ENCODE data around the gene APCDD1L. TPM values are rescaled to one million over a fixed set of nuclear protein-coding genes. Genes with fewer than 3 reads are reported as not detected.
"Not testable (repeated sequence)": the region's sequence is repeated elsewhere in the genome, so short reads cannot be mapped to it uniquely, and the experiment has no call there.

Gene APCDD1L
- total RNA-seq, 2 experiments from 2014 or later = not detected

DNA sequence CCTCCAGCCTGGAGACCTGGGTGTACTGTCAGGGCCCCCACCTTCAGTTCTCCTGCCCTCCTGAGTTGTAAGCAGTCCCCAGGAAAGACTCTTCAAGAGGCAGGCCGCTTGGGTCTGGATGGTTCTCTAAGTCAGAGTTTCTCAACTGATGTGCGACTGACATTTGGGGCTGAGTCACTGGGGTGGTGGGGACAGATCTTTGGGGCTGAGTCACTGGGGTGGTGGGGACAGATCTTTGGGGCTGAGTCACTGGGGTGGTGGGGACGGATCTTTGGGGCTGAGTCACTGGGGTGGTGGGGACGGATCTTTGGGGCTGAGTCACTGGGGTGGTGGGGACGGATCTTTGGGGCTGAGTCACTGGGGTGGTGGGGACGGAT is 26.8 kb upstream of the APCDD1L start:
- ATAC-seq; H3K27me3 Mint-ChIP-seq (ENCODE audit: low read depth); H3K27ac Mint-ChIP-seq; H3K4me3 Mint-ChIP-seq; DNase-seq; POLR2A ChIA-PET; CTCF ChIA-PET; H3K9me3 Mint-ChIP-seq (ENCODE audit: insufficient read depth); H3K4me1 Mint-ChIP-seq (ENCODE audit: low read depth); H3K36me3 Mint-ChIP-seq (ENCODE audit: low read depth): not testable (repeated sequence)

DNA sequence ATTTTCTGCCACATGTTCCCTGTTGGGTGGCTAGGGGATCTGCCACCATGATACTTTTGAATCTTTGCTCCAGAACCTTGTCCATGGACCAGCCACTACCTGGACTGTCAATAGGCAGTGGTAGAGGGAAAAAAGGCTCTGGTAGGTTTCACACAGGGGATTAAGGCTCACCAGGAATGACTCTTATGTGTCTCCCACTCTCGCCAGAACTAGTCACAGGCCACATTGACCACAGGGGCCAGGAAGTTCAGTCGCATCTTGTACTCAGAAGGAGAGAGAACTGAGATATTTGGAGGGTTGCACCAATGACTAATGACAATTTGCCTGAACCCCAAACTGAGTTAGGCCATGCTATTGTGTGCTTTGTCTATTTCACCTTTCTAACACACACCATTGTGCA is 23.6 kb upstream of the APCDD1L start:
- no peak overlapping the region for H3K27ac Mint-ChIP-seq

GRCh38 chr20:58537831-58538230 is 22.6 kb upstream of the APCDD1L start:
- POLR2A ChIA-PET = no interaction called here
- Mint-ChIP-seq H3K4me1 (ENCODE audit: low read depth) (no peaks in the 10 kb centered on the region), H3K27me3 (ENCODE audit: low read depth) (peaks cover 4% of the 10 kb centered on the region), H3K27ac (no peak overlapping the region), H3K9me3 (ENCODE audit: insufficient read depth) (peaks cover 7% of the 10 kb centered on the region), H3K36me3 (ENCODE audit: low read depth) (no peaks in the 10 kb centered on the region), H3K4me3 (no peak overlapping the region)
- no peak for DNase-seq
- CTCF ChIA-PET = no interaction called here
- no peak for ATAC-seq

More for the DNA sequence above, 23.6 kb upstream of the APCDD1L start:
- H3K4me1 Mint-ChIP-seq (ENCODE audit: low read depth) = no peaks in the 10 kb centered on the region
- POLR2A ChIA-PET = no interaction called here
- CTCF ChIA-PET = no interaction called here
- peaks cover 7% of the 10 kb centered on the region for H3K9me3 Mint-ChIP-seq (ENCODE audit: insufficient read depth)
- peaks cover 4% of the 10 kb centered on the region for H3K27me3 Mint-ChIP-seq (ENCODE audit: low read depth)
- no peak for ATAC-seq
- no peaks in the 10 kb centered on the region for H3K36me3 Mint-ChIP-seq (ENCODE audit: low read depth)
- DNase-seq = no peak
- H3K4me3 Mint-ChIP-seq = no peak overlapping the region

DNA sequence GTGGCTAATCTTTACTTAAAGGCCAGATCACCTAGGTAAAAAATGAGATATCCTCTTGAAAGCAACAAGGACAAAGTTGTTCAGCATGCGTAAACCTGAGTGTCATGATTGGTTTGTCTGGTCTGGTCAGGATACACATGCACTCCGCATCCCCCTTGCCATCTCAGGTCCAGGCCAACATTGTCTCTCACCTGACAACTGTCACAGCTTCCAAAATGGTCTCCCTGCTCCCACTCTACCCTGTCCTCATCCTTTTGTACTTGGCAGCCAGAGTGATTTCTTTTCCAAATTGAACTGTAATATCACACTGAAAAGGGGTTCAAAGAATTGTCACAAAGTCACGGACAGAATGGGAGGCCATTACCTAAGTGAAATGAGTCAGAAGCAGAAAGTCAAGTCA is 21.1 kb upstream of the APCDD1L start:
- ATAC-seq (no peak), DNase-seq (no peak)
- Mint-ChIP-seq H3K36me3 (ENCODE audit: low read depth) (peaks cover 2% of the 10 kb centered on the region), H3K27ac (no peak overlapping the region), H3K4me1 (ENCODE audit: low read depth) (no peaks in the 10 kb centered on the region), H3K9me3 (ENCODE audit: insufficient read depth) (peaks cover 16% of the 10 kb centered on the region), H3K4me3 (no peak overlapping the region), H3K27me3 (ENCODE audit: low read depth) (peaks cover 4% of the 10 kb centered on the region)
- CTCF ChIA-PET = no interaction called here
- POLR2A ChIA-PET = no interaction called here

GRCh38 chr20:58531657-58532056 is 16.5 kb upstream of the APCDD1L start:
- peaks cover 28% of the 10 kb centered on the region for H3K9me3 Mint-ChIP-seq (ENCODE audit: insufficient read depth)
- no peak for ATAC-seq
- H3K4me1 Mint-ChIP-seq (ENCODE audit: low read depth) = no peaks in the 10 kb centered on the region
- H3K4me3 Mint-ChIP-seq = no peak overlapping the region
- H3K36me3 Mint-ChIP-seq (ENCODE audit: low read depth) = peaks cover 2% of the 10 kb centered on the region
- no peak for DNase-seq
- H3K27me3 Mint-ChIP-seq (ENCODE audit: low read depth) = no peaks in the 10 kb centered on the region
- H3K27ac Mint-ChIP-seq = no peak overlapping the region
- CTCF ChIA-PET = interaction anchor here (0.9 to 1.2 kb wide), 3 partner anchors 9 to 322 kb away, joined by 3 to 6 read pairs (median 4); no protein-coding TSS in a partner anchor
- POLR2A ChIA-PET = interaction anchor here (0.7 kb wide), 1 partner anchor 11 kb away, joined by 3 read pairs; no protein-coding TSS in a partner anchor

- H3K27me3 Mint-ChIP-seq (ENCODE audit: low read depth) = no peaks in the 10 kb centered on the region
- H3K4me3 Mint-ChIP-seq = no peak overlapping the region
- POLR2A ChIA-PET = interaction anchor here (0.7 kb wide), 1 partner anchor 10 kb away, joined by 3 read pairs; no protein-coding TSS in a partner anchor
- H3K27ac Mint-ChIP-seq = no peak overlapping the region
- ATAC-seq (no peak), DNase-seq (no peak)
- H3K4me1 Mint-ChIP-seq (ENCODE audit: low read depth) = no peaks in the 10 kb centered on the region
- CTCF ChIA-PET = interaction anchor here (0.9 to 1.2 kb wide), 2 partner anchors 9 to 50 kb away, joined by 3 to 6 read pairs; no protein-coding TSS in a partner anchor
- H3K9me3 Mint-ChIP-seq (ENCODE audit: insufficient read depth) = peaks cover 32% of the 10 kb centered on the region
- peaks cover 2% of the 10 kb centered on the region for H3K36me3 Mint-ChIP-seq (ENCODE audit: low read depth)
Measured at GRCh38 chr20:58531063-58531462, 15.9 kb upstream of the APCDD1L start.

DNA sequence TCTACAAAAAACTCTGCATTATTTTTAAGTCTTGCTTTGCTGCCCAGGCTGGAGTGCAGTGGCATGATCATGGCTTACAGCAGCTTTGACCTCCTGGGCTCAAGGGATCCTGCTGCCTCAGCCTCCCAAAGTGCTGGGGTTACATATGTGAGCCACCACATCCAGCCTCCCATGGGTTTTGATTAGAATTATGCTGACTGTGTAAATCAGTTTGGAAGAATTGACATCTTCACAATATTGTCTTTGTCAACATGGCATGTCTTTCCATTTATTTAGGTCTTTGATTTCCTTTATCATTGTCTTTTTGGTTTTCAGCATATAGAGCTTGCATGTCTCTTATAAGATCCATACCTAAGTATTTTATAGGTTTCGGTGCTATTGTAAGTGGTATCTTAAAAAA is 13.2 kb upstream of the APCDD1L start:
- no peak overlapping the region for H3K27ac Mint-ChIP-seq
- peaks cover 2% of the 10 kb centered on the region for H3K36me3 Mint-ChIP-seq (ENCODE audit: low read depth)
- POLR2A ChIA-PET = no interaction called here
- no peaks in the 10 kb centered on the region for H3K4me1 Mint-ChIP-seq (ENCODE audit: low read depth)
- DNase-seq (no peak), ATAC-seq (no peak)
- H3K4me3 Mint-ChIP-seq = no peak overlapping the region
- H3K27me3 Mint-ChIP-seq (ENCODE audit: low read depth) = no peaks in the 10 kb centered on the region
- CTCF ChIA-PET = no interaction called here
- peaks cover 34% of the 10 kb centered on the region for H3K9me3 Mint-ChIP-seq (ENCODE audit: insufficient read depth)

GRCh38 chr20:58526411-58526810 is 11.2 kb upstream of the APCDD1L start:
- ATAC-seq (no peak), DNase-seq (no peak)
- H3K4me1 Mint-ChIP-seq (ENCODE audit: low read depth) = no peaks in the 10 kb centered on the region
- H3K4me3 Mint-ChIP-seq = no peak overlapping the region
- CTCF ChIA-PET = no interaction called here
- H3K27ac Mint-ChIP-seq = no peak overlapping the region
- H3K9me3 Mint-ChIP-seq (ENCODE audit: insufficient read depth) = peaks cover 26% of the 10 kb centered on the region
- H3K27me3 Mint-ChIP-seq (ENCODE audit: low read depth) = no peaks in the 10 kb centered on the region
- peaks cover under 1% of the 10 kb centered on the region for H3K36me3 Mint-ChIP-seq (ENCODE audit: low read depth)
- POLR2A ChIA-PET = no interaction called here

DNA sequence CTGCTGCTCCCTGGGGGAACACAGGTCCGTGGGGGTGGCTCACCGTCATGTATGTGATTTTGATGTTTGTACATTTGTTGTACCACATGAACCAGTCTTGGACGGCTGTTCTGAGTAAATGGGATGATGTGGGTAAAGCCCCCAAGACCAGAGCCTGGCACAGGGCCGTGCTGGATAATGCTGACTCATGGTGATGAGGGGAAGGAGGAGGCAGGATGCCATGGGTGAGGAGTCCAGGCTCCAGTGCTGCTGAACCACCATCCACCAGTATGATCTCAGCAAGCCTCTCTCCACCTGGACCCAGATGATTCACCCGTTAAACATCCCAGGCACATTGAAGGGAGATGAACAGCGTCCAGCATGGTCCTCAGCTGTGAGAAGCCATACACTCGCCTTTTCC is 9.6 kb upstream of the APCDD1L start:
- CTCF ChIA-PET = no interaction called here
- no peaks in the 10 kb centered on the region for H3K36me3 Mint-ChIP-seq (ENCODE audit: low read depth)

GRCh38 chr20:58523971-58524315 is 8.7 kb upstream of the APCDD1L start:
- Mint-ChIP-seq H3K4me1 (ENCODE audit: low read depth) (no peaks in the 10 kb centered on the region), H3K36me3 (ENCODE audit: low read depth) (no peaks in the 10 kb centered on the region), H3K27me3 (ENCODE audit: low read depth) (no peaks in the 10 kb centered on the region), H3K9me3 (ENCODE audit: insufficient read depth) (peaks cover 11% of the 10 kb centered on the region), H3K4me3 (no peak overlapping the region), H3K27ac (no peak overlapping the region)
- ATAC-seq = no peak
- DNase-seq = no peak
- ChIA-PET POLR2A (no interaction called here), CTCF (no interaction called here)

More for the DNA sequence above, 9.6 kb upstream of the APCDD1L start:
- H3K27ac Mint-ChIP-seq = no peak overlapping the region
- H3K4me1 Mint-ChIP-seq (ENCODE audit: low read depth) = no peaks in the 10 kb centered on the region
- POLR2A ChIA-PET = no interaction called here
- peaks cover 19% of the 10 kb centered on the region for H3K9me3 Mint-ChIP-seq (ENCODE audit: insufficient read depth)
- no peak for ATAC-seq
- no peak overlapping the region for H3K4me3 Mint-ChIP-seq
- H3K27me3 Mint-ChIP-seq (ENCODE audit: low read depth) = no peaks in the 10 kb centered on the region
- no peak for DNase-seq

DNA sequence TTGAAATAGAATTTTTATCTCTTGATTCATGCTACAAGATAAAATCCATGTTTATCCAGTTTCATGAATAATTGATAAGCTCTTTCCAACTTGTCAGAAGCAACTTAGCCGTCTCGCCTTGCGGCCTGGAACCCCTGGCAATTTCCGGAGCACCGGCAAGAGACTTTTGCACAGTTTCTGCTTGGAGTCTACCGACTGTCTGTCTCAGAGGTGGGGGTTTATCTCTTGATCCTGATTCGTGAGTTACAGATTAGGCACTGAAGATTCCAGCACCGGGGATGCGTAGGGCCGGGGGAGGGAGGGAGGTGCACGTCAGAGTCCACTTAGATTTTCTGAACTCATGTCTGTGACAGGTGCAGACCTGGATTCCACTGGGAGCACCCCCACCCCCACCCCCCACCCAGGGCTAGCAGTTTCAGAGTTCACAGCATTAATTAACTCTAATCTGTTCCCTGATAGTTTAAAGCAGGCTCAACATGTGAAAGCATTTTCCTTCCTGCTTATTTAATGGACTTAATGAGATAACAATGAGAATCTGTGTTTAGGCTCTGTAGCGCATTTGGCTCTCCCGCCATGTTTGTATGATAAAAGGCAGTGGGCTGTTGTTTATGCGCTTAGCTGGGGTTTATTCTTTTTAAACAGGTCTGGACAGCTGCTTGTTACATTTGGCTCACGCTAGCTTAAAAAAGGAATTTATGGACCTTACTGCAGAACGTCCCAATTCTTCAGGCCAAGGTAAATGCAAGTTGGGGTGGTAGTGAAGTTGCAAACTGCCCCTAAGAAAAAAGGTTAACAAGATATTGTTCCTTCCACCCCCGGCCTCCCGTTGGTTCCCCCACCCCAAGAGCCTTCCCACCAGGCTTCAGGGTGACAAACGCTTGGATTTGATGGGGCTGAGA is 8.1 kb upstream of the APCDD1L start:
- no peaks in the 10 kb centered on the region for H3K27me3 Mint-ChIP-seq (ENCODE audit: low read depth)
- no peak overlapping the region for H3K27ac Mint-ChIP-seq
- H3K4me3 Mint-ChIP-seq = no peak overlapping the region
- ATAC-seq = no peak
- POLR2A ChIA-PET = interaction anchor here (0.6 kb wide), 1 partner anchor 278 kb away, joined by 4 read pairs; no protein-coding TSS in a partner anchor
- DNase-seq = no peak
- CTCF ChIA-PET = no interaction called here
- no peaks in the 10 kb centered on the region for H3K4me1 Mint-ChIP-seq (ENCODE audit: low read depth)
- H3K36me3 Mint-ChIP-seq (ENCODE audit: low read depth) = no peaks in the 10 kb centered on the region
- H3K9me3 Mint-ChIP-seq (ENCODE audit: insufficient read depth) = peaks cover 10% of the 10 kb centered on the region

DNA sequence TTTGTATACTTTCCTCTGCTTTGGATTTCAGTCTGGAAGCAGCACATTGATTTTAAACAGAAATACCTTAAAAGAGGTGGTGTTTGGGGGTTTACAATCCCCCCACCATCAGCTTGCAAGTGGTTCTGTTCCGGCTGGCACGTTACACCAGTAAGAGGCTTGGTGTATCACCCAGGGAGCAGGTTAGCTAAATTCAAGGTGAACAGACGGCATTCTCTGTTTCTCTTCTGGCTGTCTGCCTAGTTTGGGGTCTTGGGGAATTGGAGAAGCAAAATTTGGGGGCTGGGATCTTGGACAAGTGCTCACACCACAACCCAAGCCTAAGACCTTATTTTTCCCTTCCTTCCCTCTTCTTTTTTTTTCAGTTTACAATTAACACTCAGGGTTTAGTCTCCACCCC is 7.5 kb upstream of the APCDD1L start:
- Mint-ChIP-seq H3K27ac (no peak overlapping the region), H3K9me3 (ENCODE audit: insufficient read depth) (peaks cover 10% of the 10 kb centered on the region), H3K4me1 (ENCODE audit: low read depth) (no peaks in the 10 kb centered on the region), H3K4me3 (no peak overlapping the region), H3K27me3 (ENCODE audit: low read depth) (no peaks in the 10 kb centered on the region), H3K36me3 (ENCODE audit: low read depth) (no peaks in the 10 kb centered on the region)
- DNase-seq (no peak), ATAC-seq (no peak)
- POLR2A ChIA-PET = no interaction called here
- CTCF ChIA-PET = no interaction called here

DNA sequence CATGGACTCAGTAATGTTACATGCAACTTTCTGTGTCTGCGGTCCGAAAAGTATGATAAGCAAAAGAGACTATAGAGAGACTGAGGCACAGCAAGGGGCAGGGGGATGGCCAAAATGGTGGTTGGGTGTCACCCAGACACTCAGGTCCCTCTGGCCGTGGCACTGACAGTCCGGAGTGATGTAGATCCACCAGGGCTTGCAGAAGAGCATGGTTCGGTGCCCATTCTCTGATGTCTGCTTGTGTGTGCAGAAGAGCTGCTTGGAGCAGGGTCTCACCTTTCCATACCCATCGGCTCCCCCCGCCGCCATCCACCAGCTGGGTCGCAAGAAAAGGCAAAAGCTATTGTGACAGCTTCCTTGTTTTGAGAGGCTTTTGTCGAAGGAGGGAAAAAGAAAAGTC is 6.6 kb upstream of the APCDD1L start:
- H3K27me3 Mint-ChIP-seq (ENCODE audit: low read depth) = peaks cover 4% of the 10 kb centered on the region
- no peaks in the 10 kb centered on the region for H3K36me3 Mint-ChIP-seq (ENCODE audit: low read depth)
- ATAC-seq (no peak), DNase-seq (no peak)
- H3K9me3 Mint-ChIP-seq (ENCODE audit: insufficient read depth) = peaks cover 7% of the 10 kb centered on the region
- ChIA-PET POLR2A (no interaction called here), CTCF (no interaction called here)
- no peak overlapping the region for H3K27ac Mint-ChIP-seq
- H3K4me1 Mint-ChIP-seq (ENCODE audit: low read depth) = no peaks in the 10 kb centered on the region
- no peak overlapping the region for H3K4me3 Mint-ChIP-seq
